Measurements from ENCODE around the gene RRP12.

- no peak for TF ChIP-seq LEF1 (IDR thresholded peaks at IDR 0.05; ENCODE audit: borderline replicate concordance)
- no peak for TF ChIP-seq ZNF384 (IDR thresholded peaks at IDR 0.05)
- TF ChIP-seq FOXM1 (IDR thresholded peaks at IDR 0.05; ENCODE audit: borderline replicate concordance) = no peak
- TF ChIP-seq SP1 (IDR thresholded peaks at IDR 0.05) = no peak
Measured at GRCh38 chr10:97362310-97363033, 38.7 kb downstream of the RRP12 start.
